Ammon's horn (tissue), 1 donor: Measurements from ENCODE around the gene SNRNP40.
"Not testable (repeated sequence)": the region's sequence is repeated elsewhere in the genome, so short reads cannot be mapped to it uniquely, and the experiment has no call there.

Source experiments
- DNase-seq: peaks from one replicate; pipeline ENCODE4 v3.0.0-alpha.2; 2016; ENCODE audit warnings: low spot score

The SNRNP40 gene

DNA sequence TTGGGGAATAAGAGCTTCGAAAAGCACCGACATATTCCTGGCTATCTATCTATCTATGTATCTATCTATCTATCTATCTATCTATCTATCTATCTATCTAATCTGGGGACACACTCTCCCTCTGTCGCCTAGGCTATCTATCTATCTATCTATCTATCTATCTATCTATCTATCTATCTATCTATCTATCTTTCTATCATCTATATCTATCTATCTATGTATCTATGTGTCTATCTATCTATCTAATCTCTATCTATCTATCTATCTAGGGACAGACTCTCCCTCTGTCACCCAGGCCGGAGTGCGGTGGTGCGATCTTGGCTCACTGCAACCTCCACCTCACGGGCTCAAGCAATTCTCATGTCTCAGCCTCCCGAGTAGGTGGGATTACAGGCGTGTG, 14.2 kb downstream of the SNRNP40 start:
- not testable (repeated sequence) for DNase-seq

DNA sequence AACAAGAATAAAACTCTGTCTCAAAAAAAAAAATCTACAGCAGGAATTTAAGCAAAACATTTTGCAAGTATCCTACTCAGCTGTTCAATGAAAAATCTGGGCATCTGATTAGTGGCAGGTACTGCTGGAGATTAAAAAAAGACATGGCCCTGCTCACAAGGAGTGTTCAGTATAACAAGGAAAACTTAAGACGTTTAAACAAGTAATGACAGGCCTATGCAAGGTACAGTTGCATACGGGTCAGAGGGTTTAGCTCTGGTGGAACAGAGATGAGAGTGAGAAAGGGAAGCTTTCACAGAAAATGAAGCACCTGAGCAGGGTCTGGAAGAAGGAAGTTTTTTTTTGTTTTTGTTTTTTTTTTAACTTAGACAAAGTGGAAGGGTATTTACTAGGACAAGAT, 23.0 kb downstream of the SNRNP40 start:
- DNase-seq, result no peak

DNA sequence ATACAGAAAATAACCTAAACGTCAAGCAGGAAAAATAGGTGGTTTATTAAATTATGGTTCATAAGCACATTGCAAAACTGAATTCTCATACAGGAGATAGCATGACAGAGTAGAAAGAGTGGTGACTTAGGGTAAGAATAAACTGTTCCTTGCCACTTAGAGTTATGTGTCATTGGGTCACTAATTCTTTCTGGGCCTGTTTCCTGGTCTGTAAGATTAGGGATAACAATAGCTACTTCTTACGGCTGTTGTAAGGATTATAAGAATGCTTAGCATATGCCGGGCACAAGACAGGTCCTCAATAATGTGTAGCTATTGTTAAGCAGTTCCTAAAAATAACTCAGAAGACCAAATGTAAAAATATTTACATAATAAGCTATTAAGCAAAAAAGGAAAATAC, 24.2 kb downstream of the SNRNP40 start:
- DNase-seq, result no peak

DNA sequence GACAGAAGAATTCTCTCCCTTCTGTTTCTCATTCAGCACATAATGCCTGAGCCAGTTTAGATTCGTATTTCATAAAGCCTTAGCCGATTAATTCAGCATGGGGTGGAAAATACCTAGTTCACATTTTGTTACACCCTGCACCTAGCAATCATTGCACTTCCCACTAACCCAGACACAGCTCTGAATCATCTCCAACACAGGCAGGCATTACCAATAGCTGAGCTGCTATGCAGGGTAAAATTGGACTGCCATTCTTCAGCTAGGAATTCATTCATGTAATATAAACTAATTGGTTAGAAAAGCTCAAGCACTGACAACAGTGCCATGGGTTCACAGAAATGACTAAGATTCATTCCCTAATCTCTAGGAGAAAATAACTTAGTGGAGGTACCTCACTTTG, 30.0 kb downstream of the SNRNP40 start:
- DNase-seq, result peak; percentile 58

DNA sequence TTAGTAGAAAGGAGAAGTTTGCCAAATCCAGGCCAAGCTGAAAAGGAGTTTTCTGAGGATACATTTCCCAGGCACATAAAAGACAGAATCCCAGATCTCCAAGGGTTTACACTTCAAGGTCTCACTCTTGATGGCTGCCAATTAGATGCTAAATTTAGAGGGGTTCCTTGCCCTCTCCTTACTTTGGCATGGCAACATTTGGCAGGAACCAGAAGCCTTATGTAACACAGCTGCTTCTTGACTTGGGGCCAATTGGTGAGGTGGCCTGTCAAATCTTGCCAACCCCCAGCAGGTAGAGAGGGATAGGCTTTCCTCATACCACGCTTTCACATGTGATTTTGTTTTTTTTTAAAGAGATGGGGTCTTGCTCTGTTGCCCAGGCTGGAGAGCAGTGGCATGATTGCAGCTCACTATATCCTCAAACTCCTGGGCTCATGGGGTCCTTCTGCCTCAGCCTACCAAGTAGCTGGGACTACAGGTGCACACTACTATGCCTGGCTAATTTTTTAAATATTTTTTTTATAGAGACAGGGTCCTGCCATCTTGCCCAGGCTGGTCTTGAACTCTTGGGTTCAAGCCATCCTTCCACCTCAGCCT, 31.7 kb downstream of the SNRNP40 start:
- DNase-seq, result no peak

DNA sequence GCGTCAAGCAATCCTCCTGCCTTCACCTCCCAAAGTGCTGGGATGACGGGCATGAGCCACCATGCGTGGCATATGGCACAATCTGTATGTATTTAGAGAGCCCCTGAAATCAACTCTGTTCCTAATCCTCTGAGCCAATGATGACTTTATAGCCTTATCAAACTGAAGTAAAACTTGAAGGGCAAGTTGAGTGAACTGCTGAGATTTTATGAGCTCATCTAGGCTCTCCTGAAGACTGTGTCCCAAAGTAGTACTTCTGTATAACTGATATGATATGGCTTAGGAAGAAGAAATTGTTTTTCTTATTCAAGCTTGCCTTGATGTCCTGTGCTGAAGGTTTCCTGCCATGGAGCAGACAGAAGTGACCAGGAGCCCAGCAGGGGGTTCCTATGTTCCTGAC, 33.2 kb downstream of the SNRNP40 start:
- DNase-seq, result no peak

DNA sequence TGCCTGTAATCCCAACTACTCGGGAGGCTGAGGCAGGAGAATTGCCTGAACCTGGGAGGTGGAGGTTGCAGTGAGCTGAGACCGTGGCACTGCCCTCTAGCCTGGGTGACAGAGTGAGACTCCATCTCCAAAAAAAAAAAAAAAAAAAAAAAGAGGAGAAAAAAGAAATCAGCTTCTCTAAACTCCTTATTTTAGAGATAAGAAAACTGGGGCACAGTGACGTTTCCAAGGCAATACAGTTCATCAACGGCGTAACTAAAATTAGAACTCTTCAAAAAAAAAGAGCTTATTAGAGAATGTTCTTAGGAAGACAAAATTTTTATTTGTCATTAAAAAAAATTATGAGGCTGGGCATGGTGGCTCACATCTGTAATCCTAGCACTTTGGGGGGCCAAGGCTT, 34.2 kb downstream of the SNRNP40 start:
- not testable (repeated sequence) for DNase-seq

DNA sequence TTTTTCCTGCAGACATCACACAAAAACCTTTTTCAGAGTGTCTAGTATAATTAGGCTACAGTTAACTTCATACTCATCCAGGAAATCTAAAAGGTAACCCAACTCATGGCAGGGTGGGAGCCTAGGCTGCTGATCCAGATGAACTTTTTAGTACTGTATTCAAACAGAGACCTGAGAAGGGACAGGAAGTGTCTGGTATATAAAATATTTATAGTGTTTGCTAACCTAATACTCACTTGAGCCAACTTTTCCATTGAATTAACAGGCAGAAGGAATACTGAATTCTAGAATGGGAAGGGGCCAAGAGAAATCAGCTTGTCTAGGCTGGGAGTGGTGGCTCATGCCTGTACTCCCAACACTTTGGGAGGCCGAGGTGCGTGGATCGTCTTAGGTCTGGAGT, 34.7 kb downstream of the SNRNP40 start:
- no peak for DNase-seq

DNA sequence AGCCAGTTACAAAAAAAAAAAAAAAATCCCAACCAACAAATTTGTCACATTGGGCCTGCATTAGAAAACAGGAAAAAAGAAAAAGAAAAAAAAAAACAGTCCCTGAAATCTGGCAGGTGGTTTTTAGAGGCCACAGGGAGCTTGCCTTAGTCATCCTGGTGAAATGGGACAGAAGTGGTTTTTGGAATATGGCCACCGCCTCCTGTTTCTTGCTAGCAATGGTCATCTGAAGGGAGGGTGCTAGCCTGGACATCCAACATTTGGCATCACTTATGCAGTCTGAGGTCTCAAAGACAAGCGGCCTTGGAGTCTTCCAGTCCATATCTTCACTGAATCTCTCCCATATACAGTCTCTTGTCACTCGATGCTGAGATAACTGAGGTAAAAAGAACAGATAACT, 36.8 kb downstream of the SNRNP40 start:
- no peak for DNase-seq

DNA sequence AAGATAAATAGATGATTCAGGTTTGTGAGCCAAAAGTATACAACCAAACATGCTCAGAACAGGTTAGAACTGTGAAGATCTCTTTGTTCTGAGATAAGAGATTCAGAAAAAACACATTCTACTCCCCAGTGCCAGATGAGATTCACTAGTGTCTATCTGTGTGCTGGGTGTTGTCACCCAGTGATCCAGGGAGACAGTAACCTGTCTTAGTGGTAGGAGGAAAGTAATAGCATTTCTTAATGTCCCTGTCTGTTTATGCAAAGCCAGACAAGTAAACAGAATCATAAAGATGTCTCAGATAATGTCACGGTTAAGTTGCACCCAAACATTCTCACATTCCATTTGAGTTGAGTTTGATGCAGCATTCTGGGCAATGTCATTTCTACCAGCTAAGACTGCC, 38.0 kb downstream of the SNRNP40 start:
- DNase-seq, result no peak

DNA sequence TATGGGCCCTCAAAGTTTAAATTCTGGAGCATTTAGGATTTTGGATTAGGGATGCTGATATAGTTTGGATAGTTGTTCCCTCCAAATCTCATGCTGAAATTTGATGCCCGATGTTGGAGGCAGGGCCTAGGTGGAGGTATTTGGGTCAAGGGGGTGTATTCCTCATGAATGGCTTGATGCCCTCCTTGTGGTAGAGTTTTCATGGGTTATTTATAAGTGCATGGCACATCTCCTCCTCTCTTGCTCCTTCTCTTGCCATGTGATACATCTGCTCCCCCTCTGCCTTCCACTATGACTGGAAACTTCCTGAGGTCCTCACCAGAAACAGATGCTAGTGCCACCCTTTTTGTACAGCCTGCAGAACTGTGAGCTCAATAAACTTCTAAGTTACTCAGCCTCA, 39.4 kb downstream of the SNRNP40 start:
- no peak for DNase-seq

DNA sequence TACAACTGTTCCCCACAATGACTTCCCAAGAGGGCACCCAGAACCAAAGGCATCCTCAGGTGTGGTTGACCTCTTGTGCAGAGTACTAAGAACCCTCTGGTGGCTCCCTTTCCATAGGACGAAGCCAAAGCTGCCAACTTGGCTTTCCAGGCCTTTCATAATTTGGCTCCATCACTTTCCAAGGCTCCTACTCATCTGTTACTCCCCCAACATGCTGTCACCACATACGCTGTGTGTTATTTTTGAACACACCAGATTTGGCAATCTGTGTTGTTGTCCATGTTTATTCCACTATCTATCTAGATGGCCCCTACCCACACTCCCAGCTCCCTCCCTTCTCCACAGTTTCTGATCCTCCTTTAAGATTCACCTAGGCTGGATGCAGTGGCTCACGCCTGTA, 46.7 kb downstream of the SNRNP40 start:
- peak; percentile 40 for DNase-seq

DNA sequence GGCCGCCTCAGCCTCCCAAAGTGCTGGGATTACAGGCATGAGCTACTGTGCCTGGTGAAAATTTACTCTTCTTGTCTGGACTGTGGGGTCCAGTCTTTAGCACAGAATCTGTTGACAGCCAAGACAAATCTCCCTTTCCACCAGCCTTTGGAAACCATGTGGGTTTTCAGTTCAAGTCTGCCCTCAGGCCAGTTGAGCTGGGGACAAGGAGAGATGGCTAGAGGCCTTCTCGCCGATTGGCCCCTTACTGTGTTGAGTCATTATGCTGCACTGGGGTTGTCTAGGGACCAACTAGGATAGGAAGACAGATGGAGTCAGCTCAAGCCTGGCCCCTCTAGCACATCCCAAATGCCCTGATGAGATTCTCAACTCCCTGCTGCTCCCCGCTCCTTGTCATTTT, 48.3 kb downstream of the SNRNP40 start:
- no peak for DNase-seq

DNA sequence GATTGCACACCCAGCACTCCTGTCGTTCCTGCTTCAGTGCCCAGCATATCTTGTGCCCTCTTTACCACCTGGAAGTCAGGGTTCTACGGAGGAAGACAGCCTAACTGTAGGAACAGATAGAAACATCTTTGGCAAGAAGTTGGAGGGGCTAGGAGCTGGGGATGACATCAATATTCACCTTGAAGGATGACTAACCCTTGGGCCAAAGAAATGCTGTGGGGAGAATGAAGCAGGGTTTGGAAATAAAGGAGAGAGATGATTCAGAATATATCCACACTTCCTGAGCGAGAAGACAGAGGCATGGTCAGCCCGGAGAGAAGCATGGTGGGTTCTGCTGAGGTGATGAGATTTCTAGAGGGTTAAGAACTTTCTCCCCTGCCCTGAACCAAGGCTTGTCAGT, 52.3 kb downstream of the SNRNP40 start:
- DNase-seq, result no peak

DNA sequence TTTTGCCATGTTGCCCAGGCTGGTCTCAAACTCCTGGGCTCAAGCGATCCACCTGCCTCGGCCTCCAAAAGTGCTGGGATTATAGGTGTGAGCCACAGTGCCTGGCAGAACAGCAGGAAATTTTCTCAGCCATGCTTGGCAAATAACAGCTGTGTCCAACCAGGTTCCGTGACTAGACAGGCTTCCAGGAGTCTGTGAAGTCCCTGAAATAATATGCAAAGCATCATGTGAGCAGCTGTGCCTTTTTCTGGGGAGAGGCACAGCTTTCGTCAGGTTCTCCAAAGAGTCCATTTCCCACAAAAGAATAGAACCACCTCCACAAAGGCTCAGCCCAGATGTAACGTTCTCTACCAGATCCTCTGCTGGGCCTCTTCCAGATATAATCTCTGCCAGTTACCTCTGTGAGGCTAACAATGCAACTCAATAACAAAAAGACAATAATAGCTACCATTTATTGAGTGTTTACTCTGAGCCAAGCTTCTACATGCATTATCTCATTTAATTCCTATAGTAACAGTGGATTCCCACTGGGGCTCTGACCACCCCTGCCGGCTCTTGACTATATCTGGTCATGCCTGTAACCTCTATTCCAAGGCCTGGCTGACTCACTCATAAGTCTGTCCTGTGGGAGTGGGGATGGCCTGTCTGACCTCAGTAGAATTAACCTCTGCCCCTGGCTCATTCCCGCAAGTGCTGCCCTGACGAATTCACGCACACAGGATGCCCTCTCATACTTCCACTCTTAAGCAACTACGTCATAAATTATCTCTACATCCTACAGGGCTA, 52.9 kb downstream of the SNRNP40 start:
- DNase-seq, result no peak

DNA sequence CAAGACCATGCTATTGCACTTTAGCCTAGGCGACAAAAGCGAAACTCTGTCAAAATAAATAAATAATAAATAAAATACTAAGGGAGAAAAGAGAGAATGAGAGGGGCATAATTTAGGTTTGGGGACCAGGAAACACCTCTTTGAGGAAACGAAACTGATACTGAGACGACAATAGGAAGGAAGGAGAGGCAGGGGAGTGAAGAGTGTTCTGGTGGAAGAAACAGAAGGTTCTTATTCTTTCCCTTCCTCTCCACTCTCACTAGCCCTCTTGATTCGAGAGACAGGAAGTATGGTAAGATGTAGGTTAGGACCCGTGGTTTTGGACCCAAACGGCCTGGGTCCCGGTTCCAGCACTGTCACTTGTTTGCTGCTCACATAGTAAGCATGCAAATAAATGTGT, 55.3 kb downstream of the SNRNP40 start:
- no peak for DNase-seq

DNA sequence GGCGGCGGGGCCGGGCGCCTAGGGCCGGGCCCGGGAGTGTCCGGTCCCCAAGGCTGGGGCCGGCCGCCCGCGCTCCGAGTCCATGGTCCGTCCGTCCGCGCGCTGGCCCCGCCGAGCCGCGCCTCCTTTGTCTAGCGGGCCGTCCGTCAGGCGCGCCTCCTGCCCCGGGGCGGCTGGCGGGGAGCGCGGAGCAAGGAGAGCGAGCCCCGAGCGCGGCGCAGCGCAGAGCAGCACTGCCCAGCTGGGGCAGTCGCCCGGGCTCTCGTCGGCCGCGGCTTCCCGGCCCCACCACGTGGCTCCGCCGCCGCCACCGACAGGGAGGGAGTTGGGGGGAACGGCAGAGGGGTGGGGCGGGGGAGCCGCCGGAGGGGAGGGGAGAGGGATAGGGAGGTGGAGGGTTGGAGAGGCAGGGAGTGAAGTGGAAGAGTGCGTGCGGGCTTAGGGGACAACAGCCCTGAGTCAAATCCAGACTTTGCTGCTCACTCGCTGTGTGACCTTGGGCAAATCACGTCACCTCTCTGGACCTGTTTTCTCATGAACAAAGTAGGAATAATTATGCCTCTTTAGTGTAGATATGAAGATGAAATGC, 56.8 kb downstream of the SNRNP40 start, which contains the start of gene NKAIN1:
TSS of gene NKAIN1 (minus strand) at position 235 of the 589 bp plus-strand sequence. CDS start 340 bp downstream, outside the sequence.
- peak; percentile 45 for DNase-seq

DNA sequence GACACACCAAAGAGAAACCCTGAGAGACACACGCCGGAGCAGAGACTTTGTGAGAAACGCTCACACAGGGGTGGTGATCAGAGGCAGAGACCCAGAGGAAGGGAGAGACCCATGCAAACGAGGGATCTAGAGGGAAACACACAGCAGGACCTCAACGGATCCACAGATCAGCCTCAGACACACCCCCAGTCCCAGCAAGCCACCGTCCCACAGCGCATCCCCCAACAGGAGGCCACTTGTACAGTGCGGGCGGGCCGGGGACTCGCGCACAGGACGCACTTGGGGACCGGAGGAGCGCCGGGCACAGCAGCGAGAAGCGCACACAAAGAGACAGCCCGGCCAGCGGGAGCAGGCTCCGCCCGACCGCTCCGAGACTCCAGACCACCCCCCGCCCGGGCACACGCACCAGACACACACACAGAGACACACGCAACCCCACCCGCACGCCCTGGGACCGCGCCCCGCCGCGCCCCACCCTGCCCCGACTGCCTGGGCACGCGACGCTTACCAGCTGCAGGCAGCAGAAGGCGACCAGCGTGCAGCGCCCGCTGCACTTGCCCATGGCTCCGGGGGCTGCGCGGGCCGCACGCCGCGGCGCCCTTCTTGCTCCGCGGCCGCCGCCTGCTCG, 57.5 kb downstream of the SNRNP40 start:
- peak; percentile 56 for DNase-seq

DNA sequence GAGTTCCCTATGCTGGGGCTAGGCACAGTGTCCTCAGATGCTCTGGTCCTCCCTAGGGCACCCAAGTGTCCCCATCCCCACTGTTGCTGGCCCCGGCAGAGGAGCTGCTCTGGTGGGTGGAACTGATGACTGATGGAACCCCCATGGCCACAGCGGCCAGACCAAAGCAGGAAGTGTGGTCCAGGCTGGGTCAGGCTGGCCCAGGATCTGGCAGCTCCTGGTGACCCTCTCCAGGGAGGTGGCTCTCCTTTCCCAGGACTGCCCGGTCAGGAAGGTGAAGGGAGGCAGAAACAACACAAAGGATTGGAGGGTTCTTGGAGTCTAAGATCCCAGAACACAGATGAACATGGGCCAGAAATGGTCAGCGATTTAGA, 58.0 kb downstream of the SNRNP40 start:
- no peak for DNase-seq

DNA sequence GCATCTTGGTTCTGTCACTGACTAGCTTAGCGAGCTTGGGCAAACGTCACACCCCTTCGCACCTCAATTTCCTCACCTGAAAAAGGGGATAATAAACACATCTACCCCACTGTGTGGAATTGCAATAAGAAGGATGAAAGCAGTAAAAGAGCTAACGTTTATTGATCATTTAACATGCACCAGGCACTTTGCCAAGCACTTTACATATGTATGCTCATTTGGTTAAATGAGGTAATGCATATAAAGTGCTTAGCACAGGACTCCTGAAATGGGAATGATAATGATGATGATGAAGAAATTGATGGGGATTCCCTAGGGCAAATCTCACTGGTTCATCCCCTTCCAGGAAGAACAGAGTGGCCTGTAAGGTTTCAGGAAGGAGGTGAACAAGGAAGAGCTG, 61.7 kb downstream of the SNRNP40 start:
- no peak for DNase-seq

DNA sequence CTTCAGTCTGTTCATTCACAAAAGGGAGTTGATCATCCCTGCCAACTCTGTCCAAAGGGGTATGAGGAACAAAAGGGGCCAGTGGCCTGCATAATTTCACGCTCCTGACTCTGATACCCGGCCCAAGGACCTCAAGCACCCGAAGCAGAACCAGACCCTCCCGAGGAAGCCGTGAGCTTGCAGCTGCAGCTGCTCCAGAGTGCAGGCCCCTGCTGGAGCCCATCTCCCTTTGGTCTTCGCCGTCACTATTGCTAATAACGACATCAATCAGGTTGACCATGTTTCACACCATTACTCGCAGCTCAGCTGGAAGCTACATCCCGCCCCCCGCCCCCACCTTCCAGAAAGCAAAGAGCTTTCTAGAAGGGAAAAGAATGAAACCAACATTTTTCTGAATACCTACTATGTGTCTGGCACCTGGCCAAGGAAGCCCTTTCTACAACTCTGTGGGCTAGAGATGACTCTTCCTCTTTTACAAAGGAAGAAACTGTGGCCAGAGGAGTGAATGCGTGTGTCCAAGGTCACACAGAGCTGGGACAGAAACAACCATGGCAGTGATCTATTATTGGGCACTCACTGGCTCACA, 62.4 kb downstream of the SNRNP40 start:
- no peak for DNase-seq

DNA sequence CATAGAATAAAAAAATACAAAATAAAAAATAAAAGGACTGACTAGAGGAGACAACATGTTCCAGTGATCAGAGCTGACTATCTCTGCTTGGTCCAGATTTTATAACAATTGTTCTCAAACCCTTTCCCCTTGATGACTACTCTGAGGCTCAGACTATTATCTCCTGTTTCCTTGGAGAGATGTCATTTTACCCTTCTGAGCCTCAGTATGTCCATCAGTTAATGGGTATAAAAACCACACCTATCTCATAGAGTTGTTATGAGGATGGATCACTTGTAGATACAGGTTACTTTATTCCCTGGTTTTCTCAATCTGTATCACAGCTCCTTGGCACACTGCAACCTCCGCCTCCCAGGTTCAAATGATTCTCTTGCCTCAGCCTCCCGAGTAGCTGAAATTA, 63.9 kb downstream of the SNRNP40 start:
- no peak for DNase-seq

DNA sequence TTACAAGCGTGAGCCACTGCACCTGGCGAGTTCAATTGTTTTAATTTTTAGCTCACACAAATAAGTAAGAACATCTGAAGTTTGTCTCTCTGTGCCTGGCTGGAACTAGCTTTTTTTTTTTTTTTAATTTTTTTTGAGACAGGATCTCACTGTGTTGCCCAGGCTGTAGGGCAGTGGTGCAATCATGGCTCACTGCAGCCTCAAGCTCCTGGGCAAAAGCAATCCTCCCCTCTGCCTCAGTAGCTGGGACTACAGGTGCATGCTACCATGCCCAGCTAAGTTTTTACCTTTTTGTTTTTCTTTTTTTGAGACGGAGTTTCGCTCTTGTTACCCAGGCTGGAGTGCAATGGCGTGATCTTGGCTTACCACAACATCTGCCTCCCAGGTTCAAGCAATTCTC, 64.8 kb downstream of the SNRNP40 start:
- no peak for DNase-seq
